B cell (primary cell): ENCODE data around the gene VIL1. TPM values are rescaled to one million over a fixed set of nuclear protein-coding genes. Genes with fewer than 3 reads are reported as not detected.
A peak's percentile ranks its signal among the peaks of the same experiment; 100 is the strongest.

Source experiments
- ATAC-seq: fragments of 200-7000 bp; cut with Tn5 transposase; one replicate; pipeline ENCODE4 v1.10.0; 2021; ENCODE audit warnings: low read depth, mild to moderate bottlenecking, moderate number of reproducible peaks, moderate library complexity
- CTCF ChIA-PET: fragments of 350-600 bp; sonication (Branson Sonifier 250); formaldehyde crosslinking; loops from one replicate; lab custom pipeline; 2021; ENCODE audit warnings: antibody characterized with exemption, inconsistent platforms; lab: Charles Lee
- POLR2A ChIA-PET: fragments of 350-600 bp; sonication (Branson Sonifier 250); formaldehyde crosslinking; loops from one replicate; lab custom pipeline; 2021; ENCODE audit warnings: antibody characterized with exemption; lab: Charles Lee
- DNase-seq: peaks from one replicate; pipeline ENCODE4 v3.0.0; 2013
- H2AFZ ChIP-seq: 2 replicates; pipeline ENCODE4 v1.6.1; 2012; ENCODE audit warnings: mild to moderate bottlenecking, low read depth, low read length; ENCODE audit not compliant: insufficient read depth, poor library complexity, severe bottlenecking
- H3K27ac ChIP-seq, 2 donors: 1 replicate in 1 of 2; 2 replicates in 1 of 2; pipeline ENCODE4 v1.5.1; 2012 to 2013; ENCODE audit warnings: low read length in 2 of 2, mild to moderate bottlenecking in 2 of 2, moderate library complexity in 1 of 2
- H3K27me3 ChIP-seq, 4 experiments: fragments of 200-600 bp in 1 of 4; sonication (generic) in 1 of 4; replicated peaks in 1 of 4; 1 replicate in 2 of 4; 2 replicates in 2 of 4; pipeline versions ENCODE4 v1.6.1 to v1.7.0; 2013 to 2016; ENCODE audit warnings: low read length in 3 of 4, mild to moderate bottlenecking in 2 of 4, mixed read lengths in 1 of 4, moderate library complexity in 1 of 4; ENCODE audit not compliant: insufficient read depth in 4 of 4, control insufficient read depth in 3 of 4; ENCODE audit errors: control extremely low read depth in 1 of 4
- H3K36me3 ChIP-seq, 2 experiments: replicated peaks in 1 of 2; 1 replicate in 1 of 2; 2 replicates in 1 of 2; pipeline versions ENCODE4 v1.6.1 to v1.7.1; 2013; ENCODE audit warnings: low read length in 1 of 2; ENCODE audit not compliant: insufficient read depth in 2 of 2, control insufficient read depth in 1 of 2; ENCODE audit errors: control extremely low read depth in 1 of 2, extremely low read depth in 1 of 2
- H3K4me1 ChIP-seq, 2 donors: fragments of 200-600 bp in 1 of 2; sonication (generic) in 1 of 2; 1 replicate in 1 of 2; 2 replicates in 1 of 2; pipeline versions ENCODE4 v1.5.1 to v1.6.1; 2013 to 2017; ENCODE audit warnings: low read length in 2 of 2; ENCODE audit not compliant: control insufficient read depth in 2 of 2, insufficient read depth in 2 of 2
- H3K4me2 ChIP-seq: replicated peaks from 2 replicates; pipeline ENCODE3; 2012; ENCODE audit warnings: mild to moderate bottlenecking, low read depth, low read length; ENCODE audit not compliant: poor library complexity, severe bottlenecking
- H3K4me3 ChIP-seq, 5 experiments: fragments of 200-600 bp in 1 of 5; sonication (generic) in 1 of 5; 1 replicate in 3 of 5; 2 replicates in 2 of 5; pipeline versions ENCODE4 v1.5.1 to v1.7.0; 2011 to 2016; ENCODE audit warnings: low read length in 4 of 5, mild to moderate bottlenecking in 4 of 5, low read depth in 2 of 5, control low read depth in 1 of 5, moderate library complexity in 1 of 5; ENCODE audit not compliant: insufficient read depth in 1 of 5; ENCODE audit errors: control extremely low read depth in 1 of 5, extremely low read depth in 1 of 5
- H3K79me2 ChIP-seq: fragments of 200-600 bp; sonication (generic); one replicate; pipeline ENCODE4 v1.6.0; 2016; ENCODE audit warnings: low read length; ENCODE audit not compliant: control insufficient read depth, insufficient read depth
- H3K9ac ChIP-seq: fragments of 200-600 bp; sonication (generic); 2 replicates; pipeline ENCODE4 v1.6.1; 2017; ENCODE audit warnings: mild to moderate bottlenecking, low read length, moderate library complexity
- H3K9me3 ChIP-seq, 3 donors: one replicate each; pipeline versions ENCODE4 v1.6.1 to v1.7.1; 2013; ENCODE audit warnings: low read length in 2 of 3; ENCODE audit not compliant: control insufficient read depth in 2 of 3, insufficient read depth in 1 of 3; ENCODE audit errors: control extremely low read depth in 1 of 3
- H4K20me1 ChIP-seq: 2 replicates; pipeline ENCODE4 v1.6.0; 2012; ENCODE audit warnings: mild to moderate bottlenecking, low read length; ENCODE audit not compliant: insufficient read depth, control insufficient read depth, poor library complexity, severe bottlenecking
- H3K27ac Mint-ChIP-seq: one replicate; pipeline ENCODE4 v1.8.0; 2021; ENCODE audit warnings: mixed read lengths
- H3K27me3 Mint-ChIP-seq: one replicate; pipeline ENCODE4 v1.8.0; 2021; ENCODE audit warnings: mixed read lengths
- H3K4me1 Mint-ChIP-seq: one replicate; pipeline ENCODE4 v1.8.0; 2021; ENCODE audit warnings: mixed read lengths
- H3K4me3 Mint-ChIP-seq: one replicate; pipeline ENCODE4 v1.8.0; 2021; ENCODE audit warnings: mixed read lengths
- H3K9me3 Mint-ChIP-seq: one replicate; pipeline ENCODE4 v1.8.0; 2022; ENCODE audit warnings: mixed read lengths; ENCODE audit not compliant: insufficient read depth
- EZH2 ChIP-seq: IDR thresholded peaks from 2 replicates; pipeline ENCODE4 v1.6.1; 2012; ENCODE audit warnings: borderline replicate concordance, low read depth, mild to moderate bottlenecking, moderate library complexity, low read length; ENCODE audit not compliant: insufficient read depth, poor library complexity, severe bottlenecking
- WGBS: methylation state at CpG from one replicate; pipeline ENCODE4 v1.1.5; 2013; ENCODE audit warnings: missing lambda C conversion rate; ENCODE audit not compliant: insufficient coverage; 5-methylcytosine and 5-hydroxymethylcytosine counted together
- intact Hi-C: fragments of 100-400 bp; cut with micrococcal nuclease; formaldehyde crosslinking; loops from one replicate; pipeline ENCODE4 v1.10.0; 2022
- polyA plus RNA-seq: library from polyadenylated mRNA; depleted of rRNA; stranded (reverse); fragments of >200 nt; gene quantifications from 2 replicates; pipeline ENCODE4 v1.2.3, GENCODE V29; 2012
- total RNA-seq, 2 donors: library from RNA; stranded (reverse); fragments of 120-200 nt in 1 of 2; gene quantifications; 1 replicate in 1 of 2; 2 replicates in 1 of 2; pipeline versions ENCODE4 v1.2.3 to v1.2.4, GENCODE V29; 2013 to 2022
- TF ChIP-seq, protein P1 (sequence below): fragments of 200-600 bp; IDR thresholded peaks from one replicate; pipeline ENCODE4 v1.8.0; 2022; ENCODE audit warnings: antibody characterized with exemption, mild to moderate bottlenecking

VIL1 gene
- total and polyA plus RNA-seq, 2 donors (not counting 1 experiment from before 2014, with no cell fraction given): not detected

DNA sequence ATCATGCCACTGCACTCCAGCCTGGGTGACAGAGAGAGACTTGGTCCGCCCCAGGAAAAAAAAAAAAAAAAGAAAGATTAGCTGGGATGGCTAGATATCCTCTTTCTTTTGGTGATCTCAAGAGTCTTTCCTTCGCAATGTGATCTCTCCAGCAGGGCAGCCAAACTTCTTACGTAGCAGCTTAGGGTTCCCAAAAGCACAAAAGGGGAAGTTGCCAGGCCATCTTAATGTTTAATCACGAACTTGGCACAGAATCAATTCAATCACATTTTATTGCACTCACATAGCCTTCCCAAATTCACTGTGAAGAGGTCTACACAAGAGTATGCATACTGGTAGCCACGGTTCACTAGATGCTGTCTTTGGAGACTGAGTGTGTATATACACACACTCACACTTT lies 53.1 kb downstream of the VIL1 start:
- Histone ChIP-seq H3K9ac (no peak overlapping the region), H3K36me3 (peaks cover 4 to 12% of the 10 kb centered on the region in 2 experiments), H3K79me2 (no peaks in the 10 kb centered on the region), H3K27ac (peak overlapping the region in 1 of 2 donors; percentile 63), H3K9me3 (no peaks in the 10 kb centered on the region), H4K20me1 (no peaks in the 10 kb centered on the region), H3K4me2 (no peak overlapping the region), H2AFZ (no peak overlapping the region), H3K4me3 (no peak overlapping the region), H3K4me1 (peaks cover 26 to 28% of the 10 kb centered on the region in 2 donors), H3K27me3 (no peaks in the 10 kb centered on the region)
- Mint-ChIP-seq H3K4me1 (peaks cover 36% of the 10 kb centered on the region), H3K4me3 (peak overlapping the region; percentile 30), H3K9me3 (no peaks in the 10 kb centered on the region), H3K27me3 (no peaks in the 10 kb centered on the region), H3K27ac (peak overlapping the region; percentile 66)
- ATAC-seq (peak; percentile 17), DNase-seq (peak; percentile 38)
- 64% methylated on average over 3 of the region's 5 CpGs for WGBS
- intact Hi-C loops: no loop called here
- POLR2A ChIA-PET: interaction anchor here (0.7 kb wide), 2 partner anchors 13 to 21 kb away, joined by 3 to 4 read pairs; no protein-coding TSS in a partner anchor
- CTCF ChIA-PET: interaction anchor here (1.1 kb wide), 1 partner anchor 8 kb away, joined by 3 read pairs; no protein-coding TSS in a partner anchor
- TF ChIP-seq, protein P1, sequence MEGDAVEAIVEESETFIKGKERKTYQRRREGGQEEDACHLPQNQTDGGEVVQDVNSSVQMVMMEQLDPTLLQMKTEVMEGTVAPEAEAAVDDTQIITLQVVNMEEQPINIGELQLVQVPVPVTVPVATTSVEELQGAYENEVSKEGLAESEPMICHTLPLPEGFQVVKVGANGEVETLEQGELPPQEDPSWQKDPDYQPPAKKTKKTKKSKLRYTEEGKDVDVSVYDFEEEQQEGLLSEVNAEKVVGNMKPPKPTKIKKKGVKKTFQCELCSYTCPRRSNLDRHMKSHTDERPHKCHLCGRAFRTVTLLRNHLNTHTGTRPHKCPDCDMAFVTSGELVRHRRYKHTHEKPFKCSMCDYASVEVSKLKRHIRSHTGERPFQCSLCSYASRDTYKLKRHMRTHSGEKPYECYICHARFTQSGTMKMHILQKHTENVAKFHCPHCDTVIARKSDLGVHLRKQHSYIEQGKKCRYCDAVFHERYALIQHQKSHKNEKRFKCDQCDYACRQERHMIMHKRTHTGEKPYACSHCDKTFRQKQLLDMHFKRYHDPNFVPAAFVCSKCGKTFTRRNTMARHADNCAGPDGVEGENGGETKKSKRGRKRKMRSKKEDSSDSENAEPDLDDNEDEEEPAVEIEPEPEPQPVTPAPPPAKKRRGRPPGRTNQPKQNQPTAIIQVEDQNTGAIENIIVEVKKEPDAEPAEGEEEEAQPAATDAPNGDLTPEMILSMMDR: no peak
- TF ChIP-seq EZH2: no peak

GRCh38 chr2:218472988-218473387 lies 54.1 kb downstream of the VIL1 start:
- Histone ChIP-seq H2AFZ (no peak overlapping the region), H3K4me2 (no peak overlapping the region), H3K79me2 (no peaks in the 10 kb centered on the region), H3K36me3 (peaks cover 4 to 16% of the 10 kb centered on the region in 2 experiments), H4K20me1 (no peaks in the 10 kb centered on the region), H3K9me3 (no peaks in the 10 kb centered on the region), H3K27ac (no peak overlapping the region), H3K4me3 (no peak overlapping the region), H3K27me3 (no peaks in the 10 kb centered on the region), H3K4me1 (peaks cover 26 to 28% of the 10 kb centered on the region in 2 donors), H3K9ac (no peak overlapping the region)
- ATAC-seq (no peak), DNase-seq (no peak)
- no peaks in the 10 kb centered on the region for H3K9me3 Mint-ChIP-seq
- intact Hi-C loops: no loop called here
- POLR2A ChIA-PET: interaction anchor here (0.7 kb wide), 1 partner anchor 22 kb away, joined by 3 read pairs; no protein-coding TSS in a partner anchor
- no peak overlapping the region for H3K27ac Mint-ChIP-seq
- CTCF ChIA-PET: no interaction called here
- no peak for TF ChIP-seq EZH2
- TF ChIP-seq, protein P1: no peak
- H3K4me3 Mint-ChIP-seq: no peak overlapping the region
- no peaks in the 10 kb centered on the region for H3K27me3 Mint-ChIP-seq
- H3K4me1 Mint-ChIP-seq: peaks cover 36% of the 10 kb centered on the region
